SW480 (cell line): ENCODE results near the gene TCF19.

ENCODE experiments used
- DNase-seq: peaks from one replicate; pipeline ENCODE4 v3.0.0-alpha.2; 2016; ENCODE audit warnings: low spot score

The TCF19 gene

DNA sequence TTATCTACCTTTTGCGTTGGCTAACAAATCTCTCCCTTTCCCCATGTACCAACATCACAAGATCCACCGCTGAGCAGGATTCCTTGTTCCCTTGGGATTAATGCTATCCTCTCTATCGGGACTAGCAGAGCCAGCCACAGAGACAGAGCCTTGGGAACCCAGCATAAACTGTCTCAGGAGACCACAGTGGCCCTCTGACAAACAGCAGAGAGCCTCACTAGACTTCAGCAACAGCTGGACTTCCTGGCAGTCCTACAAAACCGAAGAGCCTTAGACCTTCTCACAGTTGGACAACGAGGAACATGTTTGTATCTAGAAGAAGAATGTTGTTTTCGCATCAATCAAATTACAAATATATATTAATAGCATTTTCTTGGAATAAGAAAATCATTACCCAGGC, 51.7 kb downstream of the TCF19 start:
- no peak for DNase-seq

DNA sequence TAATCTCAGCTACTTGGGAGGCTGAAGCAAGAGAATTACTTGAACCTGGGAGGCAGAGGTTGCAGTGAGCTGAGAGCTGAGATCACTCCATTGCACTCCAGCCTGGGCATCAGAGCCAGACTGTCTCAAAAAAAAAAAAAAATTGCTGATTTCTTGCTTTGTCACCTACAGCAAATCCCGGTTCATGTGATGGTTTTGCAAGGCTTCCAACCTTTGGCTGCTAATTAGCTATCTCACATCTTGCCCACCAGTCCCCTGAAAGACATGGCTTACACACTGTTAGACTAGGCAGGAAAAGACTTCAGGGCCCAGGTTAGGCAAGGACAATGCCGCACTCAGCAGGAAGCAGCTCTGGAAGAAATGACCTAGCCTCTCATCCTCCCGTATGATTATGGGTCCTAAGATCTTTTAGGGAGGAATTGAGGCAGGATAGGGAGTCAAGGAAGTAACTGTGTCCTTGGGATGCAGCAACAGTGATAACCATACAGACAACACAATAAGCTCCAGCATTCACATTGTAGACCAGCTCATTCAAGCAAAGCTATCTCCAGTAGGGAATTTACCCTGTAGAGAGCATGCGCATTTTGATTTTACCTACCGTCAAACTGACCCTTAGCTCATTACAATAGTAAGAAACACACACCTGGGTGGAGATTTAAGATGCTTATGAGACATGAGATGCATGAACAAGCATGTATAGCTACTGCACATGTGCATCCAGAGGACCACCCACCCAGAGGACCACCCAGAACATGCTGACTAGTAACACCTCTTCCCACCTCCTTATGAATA, 52.5 kb downstream of the TCF19 start:
- DNase-seq, result no peak
